Right hindlimb (tissue), 1 donor: ENCODE results near the gene VSTM4.

ENCODE experiments used
- DNase-seq: peaks from one replicate; pipeline ENCODE4 v3.0.0-alpha.2; 2018

VSTM4 gene

GRCh38 chr10:49090696-49091380, 24.5 kb downstream of the VSTM4 start:
- DNase-seq = no peak

- no peak for DNase-seq
Observed at GRCh38 chr10:49090189-49090575, 25.1 kb downstream of the VSTM4 start.

DNA sequence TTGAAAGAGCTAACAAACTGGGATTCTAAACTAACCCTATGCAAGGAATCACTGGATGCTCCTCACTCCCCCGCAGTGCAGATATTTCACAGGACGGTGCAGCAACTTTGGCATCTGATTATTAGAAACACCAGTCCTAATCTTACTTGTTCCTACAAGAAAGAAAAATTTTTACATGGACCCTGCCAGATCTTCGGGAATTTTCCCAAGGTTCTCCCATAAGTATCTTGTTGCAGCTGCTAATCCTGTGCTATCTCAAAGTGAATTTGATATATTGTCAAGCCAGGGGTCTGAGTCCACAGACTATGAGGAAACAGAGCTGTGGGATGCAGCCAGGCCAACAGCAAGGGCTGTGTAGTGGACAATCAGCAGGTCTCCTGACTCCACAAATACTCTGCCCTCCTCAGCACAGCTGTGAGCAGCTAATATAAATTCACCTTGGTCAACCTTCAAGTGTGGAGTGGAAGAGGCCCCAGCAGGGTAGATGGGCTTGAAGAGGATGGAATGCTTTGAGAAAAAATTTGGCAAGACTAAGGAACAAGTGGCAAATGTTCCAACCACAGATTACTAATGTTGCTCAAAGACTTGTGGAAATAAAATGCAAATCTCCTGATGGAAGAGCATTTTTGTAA, 25.6 kb downstream of the VSTM4 start:
- no peak for DNase-seq

GRCh38 chr10:49089152-49089551, 26.2 kb downstream of the VSTM4 start:
- no peak for DNase-seq

DNA sequence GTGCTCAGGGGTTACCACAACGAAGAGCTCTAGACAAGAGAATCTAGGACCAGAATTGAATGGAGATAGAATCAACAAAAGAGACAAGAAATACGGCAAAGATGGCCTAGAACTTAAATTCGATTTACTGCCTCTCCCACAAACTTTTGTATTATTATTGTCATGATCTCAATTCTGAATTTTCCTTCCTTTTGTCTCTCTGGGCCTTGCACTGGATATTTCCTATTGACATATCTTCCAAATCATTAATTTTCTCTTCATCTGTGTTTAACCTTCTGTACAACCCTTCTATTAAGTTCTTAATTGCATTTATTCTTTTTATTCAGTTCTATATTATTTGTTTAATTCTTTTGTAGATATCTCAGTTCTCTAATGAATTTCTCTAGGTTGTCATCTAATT, 28.4 kb downstream of the VSTM4 start:
- no peak for DNase-seq

DNA sequence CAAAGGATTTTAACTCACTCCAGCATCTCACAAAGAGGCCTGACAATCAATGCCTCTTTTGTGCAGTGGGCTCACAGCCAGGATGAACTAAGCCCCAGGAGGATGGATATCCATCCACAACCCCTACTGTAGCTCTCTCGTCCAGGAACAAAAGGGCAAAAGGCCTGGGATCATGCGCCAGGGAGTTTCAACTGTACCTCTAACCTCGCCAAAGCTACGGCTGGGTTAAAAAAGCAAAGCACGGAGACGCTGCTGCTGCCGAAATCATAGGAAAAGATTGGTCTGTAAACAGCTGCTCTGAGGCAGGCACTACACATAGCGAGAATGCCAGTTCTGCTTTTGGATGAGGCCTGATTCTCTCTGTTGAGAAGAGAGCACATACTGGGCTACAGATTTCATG, 32.1 kb downstream of the VSTM4 start:
- DNase-seq = peak; percentile 53

DNA sequence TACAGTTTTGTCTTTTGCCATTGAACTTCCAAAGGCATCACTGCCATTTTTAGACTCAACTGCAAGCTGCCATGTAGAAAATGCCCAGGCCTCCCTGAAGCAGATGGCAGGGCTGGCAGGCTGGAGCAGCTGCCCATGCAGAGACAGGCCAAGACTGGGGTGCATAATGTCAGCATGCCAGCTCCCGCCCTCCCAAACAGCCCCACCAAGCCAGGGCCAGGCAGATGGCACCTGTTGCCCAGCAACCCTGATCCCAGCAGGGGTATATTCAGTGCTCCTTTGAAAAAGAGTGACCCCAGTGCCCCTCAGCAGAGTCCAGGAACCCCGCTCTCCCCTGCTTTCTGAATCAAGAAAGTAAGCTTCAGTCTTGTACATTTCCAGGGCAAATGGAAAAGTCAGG, 32.6 kb downstream of the VSTM4 start:
- peak; percentile 73 for DNase-seq

GRCh38 chr10:49081547-49082275, 33.6 kb downstream of the VSTM4 start:
- peak; percentile 66 for DNase-seq

DNA sequence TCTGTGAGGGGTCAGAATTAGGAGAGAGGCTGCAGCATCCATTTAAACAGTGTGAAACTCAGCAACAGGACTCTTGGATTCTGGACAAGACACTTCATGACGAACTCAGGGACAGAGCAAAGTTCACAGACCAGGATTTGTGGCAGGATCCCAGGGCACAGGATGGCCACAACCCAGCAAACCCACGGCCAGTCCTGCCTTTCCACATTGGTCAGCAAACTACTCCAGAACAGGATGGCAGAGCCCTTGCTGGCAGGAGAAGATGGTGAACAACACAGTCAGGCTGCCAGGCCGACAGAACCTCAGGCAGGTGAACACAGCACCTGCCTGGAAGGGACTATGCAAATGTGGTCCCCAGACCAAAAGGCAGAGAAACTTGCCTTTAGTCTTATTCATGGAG, 34.4 kb downstream of the VSTM4 start:
- DNase-seq = no peak

GRCh38 chr10:49080071-49080470, 35.3 kb downstream of the VSTM4 start:
- DNase-seq = no peak

GRCh38 chr10:49079499-49079898, 35.8 kb downstream of the VSTM4 start:
- no peak for DNase-seq

DNA sequence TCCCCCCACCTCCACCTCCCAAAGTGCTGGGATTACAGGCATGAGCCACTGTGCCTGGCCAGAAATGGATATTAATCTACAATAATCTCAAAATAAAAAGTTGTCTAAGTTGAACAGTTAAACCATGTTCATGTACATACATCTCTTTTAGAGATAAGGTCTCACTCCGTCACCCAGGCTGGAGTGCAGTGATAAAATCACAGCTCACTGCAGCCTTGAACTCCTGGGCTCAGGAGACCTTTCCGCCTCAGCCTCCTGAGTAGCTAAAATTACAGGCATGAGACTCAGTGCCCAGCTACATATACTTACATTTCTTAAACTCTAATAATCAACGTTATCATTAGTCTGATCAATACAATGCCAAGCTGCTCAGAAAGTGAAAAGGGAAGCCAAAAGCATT, 36.2 kb downstream of the VSTM4 start:
- DNase-seq = no peak

GRCh38 chr10:49078433-49078832, 36.9 kb downstream of the VSTM4 start:
- no peak for DNase-seq

DNA sequence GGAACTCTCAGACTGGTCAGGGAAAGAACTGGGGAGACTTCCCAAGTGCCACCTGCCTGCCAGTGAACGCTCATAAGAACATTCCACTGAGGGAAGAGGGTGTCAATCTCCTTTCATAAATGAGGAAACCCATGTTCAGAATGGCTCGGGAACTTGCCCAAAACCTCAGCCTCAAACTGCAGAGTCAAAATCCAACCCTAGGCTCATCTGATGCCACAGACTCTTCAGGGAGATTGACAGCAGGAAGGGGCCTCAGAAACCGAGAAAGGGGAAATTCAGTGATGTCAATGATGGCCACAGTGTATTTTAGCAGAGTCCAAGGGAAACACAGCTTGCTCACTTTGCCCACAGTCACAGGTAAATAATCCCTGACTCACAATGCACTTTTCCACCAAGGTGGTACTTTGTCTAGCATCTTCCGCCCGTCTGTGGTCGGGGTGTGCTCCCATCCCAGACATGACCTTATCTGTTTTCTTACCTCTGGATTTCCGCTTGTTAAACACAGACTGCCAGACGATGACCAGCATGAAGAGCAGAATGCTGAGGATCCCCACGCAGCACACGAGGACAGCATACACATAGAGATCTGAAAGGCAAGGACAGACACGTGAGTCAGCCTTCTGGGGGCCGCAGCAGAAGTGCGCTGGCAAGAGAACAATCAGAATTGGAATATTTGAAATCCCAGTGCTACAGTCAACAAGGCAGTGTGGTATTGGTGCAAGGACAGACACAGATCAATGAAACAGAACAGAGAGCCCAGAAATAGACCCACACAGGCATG, 38.4 kb downstream of the VSTM4 start:
- no peak for DNase-seq

DNA sequence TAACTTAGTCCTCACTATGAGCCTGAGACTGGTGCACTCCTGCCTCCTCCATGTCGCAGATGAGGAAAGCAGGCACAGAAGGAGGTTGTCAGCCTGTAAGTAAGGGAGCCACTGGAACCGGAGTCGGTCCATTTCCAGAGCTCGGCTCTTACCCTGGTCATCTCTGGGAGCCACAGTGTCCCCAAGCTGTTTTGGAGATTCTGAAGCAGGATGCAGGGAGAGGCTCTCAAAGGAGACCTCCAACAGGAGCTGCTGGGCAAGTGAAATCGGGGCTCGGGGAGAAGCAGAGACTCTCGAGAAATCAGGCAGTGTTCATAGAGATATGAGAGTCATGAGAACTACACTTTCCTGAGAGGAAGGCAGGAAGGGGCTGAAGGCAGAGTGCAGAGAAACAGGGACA, 39.0 kb downstream of the VSTM4 start:
- DNase-seq = no peak

DNA sequence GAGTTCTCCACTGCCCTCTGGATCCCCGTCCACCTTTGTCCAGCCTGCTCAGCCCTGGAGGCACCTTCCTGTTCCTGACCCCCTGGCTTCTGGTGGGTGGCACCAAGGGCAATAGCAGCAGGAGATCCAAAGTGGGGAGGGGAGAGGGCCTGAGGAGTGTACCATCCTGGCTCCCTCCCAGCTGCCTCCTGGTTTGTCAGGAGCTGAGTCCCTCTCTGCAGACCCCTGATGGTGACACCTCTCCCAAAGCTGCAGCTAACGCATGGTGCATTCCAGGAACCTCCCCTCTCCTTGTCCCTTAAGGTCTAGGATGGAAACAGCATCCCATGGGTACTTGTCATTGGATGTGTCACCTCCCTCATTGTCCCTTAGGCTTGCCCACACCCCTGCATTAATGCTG, 39.6 kb downstream of the VSTM4 start:
- DNase-seq = no peak

GRCh38 chr10:49074836-49075682, 40.3 kb downstream of the VSTM4 start:
- DNase-seq = no peak

DNA sequence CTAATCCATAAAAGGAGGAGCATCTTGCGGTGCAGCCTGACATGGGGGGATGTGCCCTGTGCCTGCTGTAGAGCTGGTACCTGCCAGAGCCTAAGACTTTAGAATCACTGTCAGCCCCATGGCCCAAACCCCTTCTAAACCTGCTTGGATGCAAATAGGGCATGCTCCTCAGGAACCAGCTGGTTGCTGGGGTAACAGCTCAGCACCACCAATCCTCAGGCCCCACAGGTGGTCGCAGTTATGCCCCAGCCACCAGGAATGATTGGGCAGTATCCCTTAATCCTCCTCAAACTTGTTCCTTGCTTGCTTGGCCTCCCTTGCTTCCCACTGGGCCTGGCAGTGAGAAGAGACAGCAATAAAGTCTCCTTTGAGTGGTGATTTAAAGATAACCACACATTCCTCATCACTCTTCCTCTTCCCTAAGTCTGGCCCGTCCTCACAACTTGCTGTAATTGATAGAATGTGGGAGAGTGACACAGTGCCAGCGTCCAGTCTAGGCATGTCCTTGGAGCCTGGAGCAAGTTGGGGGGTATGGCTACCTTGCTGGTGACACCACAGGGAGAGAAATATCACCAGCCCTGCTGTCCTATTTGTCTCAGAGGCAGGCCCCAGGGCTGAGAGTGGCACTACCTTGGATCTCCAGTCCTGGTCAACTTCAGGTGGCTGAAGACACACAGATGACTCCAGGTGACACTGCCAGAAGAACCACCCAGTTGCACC, 43.0 kb downstream of the VSTM4 start:
- DNase-seq = no peak

- DNase-seq = no peak
Observed at GRCh38 chr10:49071160-49071761, 44.1 kb downstream of the VSTM4 start.

DNA sequence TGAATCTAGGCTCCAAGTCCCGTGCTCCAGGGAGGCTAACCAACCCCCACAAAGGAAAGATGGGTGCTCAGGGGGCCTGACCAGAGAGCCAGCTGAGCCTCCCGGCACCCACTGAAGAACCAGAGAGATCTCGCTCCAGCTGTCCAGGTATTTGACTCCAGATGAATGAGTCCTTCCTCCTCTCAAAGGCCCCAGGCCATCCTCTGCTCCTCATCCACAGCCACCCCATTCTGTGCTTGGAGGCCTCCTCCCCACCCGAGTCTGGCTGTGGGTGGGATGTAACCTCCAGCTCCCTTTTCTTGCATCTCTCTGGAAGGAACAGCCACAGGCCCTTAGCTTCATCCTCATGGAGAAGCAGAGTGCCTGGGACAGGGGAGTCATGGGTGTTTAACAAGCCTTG, 44.6 kb downstream of the VSTM4 start:
- no peak for DNase-seq

- no peak for DNase-seq
Observed at GRCh38 chr10:49068672-49069217, 46.6 kb downstream of the VSTM4 start.
